T-helper 2 cell treated with Interferon-gamma antibody and Interleukin-4, amounts not matched to agents 5 μg/mL and 100 μg/mL, for 36 hours (primary cell): Measurements from ENCODE around the gene ARID4B.
"Not testable (repeated sequence)": the region's sequence is repeated elsewhere in the genome, so short reads cannot be mapped to it uniquely, and the experiment has no call there.

ENCODE experiments used
- DNase-seq: peaks from one replicate; pipeline ENCODE4 v3.0.0; 2021; ENCODE audit warnings: low spot score
- H3K27ac Mint-ChIP-seq: one replicate; pipeline ENCODE4 v1.8.0; 2021; ENCODE audit warnings: mild to moderate bottlenecking, mixed read lengths
- H3K27me3 Mint-ChIP-seq: one replicate; pipeline ENCODE4 v1.8.0; 2021; ENCODE audit warnings: low read depth, mixed read lengths
- H3K36me3 Mint-ChIP-seq: one replicate; pipeline ENCODE4 v1.8.0; 2021; ENCODE audit warnings: low read depth, mixed read lengths
- H3K4me1 Mint-ChIP-seq: one replicate; pipeline ENCODE4 v1.8.0; 2021; ENCODE audit warnings: low read depth, mixed read lengths
- H3K4me3 Mint-ChIP-seq: one replicate; pipeline ENCODE4 v1.8.0; 2022; ENCODE audit warnings: mild to moderate bottlenecking, moderate library complexity, mixed read lengths
- H3K9me3 Mint-ChIP-seq: one replicate; pipeline ENCODE4 v1.8.0; 2021; ENCODE audit warnings: mixed read lengths

Gene ARID4B

GRCh38 chr1:235327559-235328270 lies at the start of gene ARID4B:
ARID4B (minus strand) TSS chr1:235328179; CDS start chr1:235326919, 1,260 bp downstream.
- no peak for DNase-seq
- Mint-ChIP-seq H3K27me3 (no peaks in the 10 kb centered on the region), H3K4me1 (peaks cover 41% of the 10 kb centered on the region), H3K9me3 (no peaks in the 10 kb centered on the region), H3K4me3 (peak within 1 kb of the TSS; percentile 97), H3K27ac (peak within 1 kb of the TSS; percentile 97), H3K36me3 (peaks cover 33% of the 10 kb centered on the region)

GRCh38 chr1:235375919-235376605 lies 48.1 kb upstream of the ARID4B start:
- no peak for DNase-seq
- no peaks in the 10 kb centered on the region for H3K27me3 Mint-ChIP-seq
- H3K36me3 Mint-ChIP-seq, result peaks cover 14% of the 10 kb centered on the region
- no peak overlapping the region for H3K27ac Mint-ChIP-seq
- H3K9me3 Mint-ChIP-seq, result no peaks in the 10 kb centered on the region
- no peak overlapping the region for H3K4me3 Mint-ChIP-seq
- no peaks in the 10 kb centered on the region for H3K4me1 Mint-ChIP-seq

GRCh38 chr1:235369802-235370201 lies 41.8 kb upstream of the ARID4B start:
- Mint-ChIP-seq H3K36me3 (peaks cover 5% of the 10 kb centered on the region), H3K4me1 (peaks cover 20% of the 10 kb centered on the region), H3K4me3 (peak overlapping the region; percentile 14), H3K27me3 (no peaks in the 10 kb centered on the region), H3K27ac (no peak overlapping the region), H3K9me3 (no peaks in the 10 kb centered on the region)
- no peak for DNase-seq

GRCh38 chr1:235368428-235368827 lies 40.4 kb upstream of the ARID4B start:
- Mint-ChIP-seq H3K4me3 (peak overlapping the region; percentile 99), H3K27me3 (no peaks in the 10 kb centered on the region), H3K36me3 (peaks cover 3% of the 10 kb centered on the region), H3K27ac (no peak overlapping the region), H3K9me3 (no peaks in the 10 kb centered on the region), H3K4me1 (peaks cover 20% of the 10 kb centered on the region)
- DNase-seq, result no peak

DNA sequence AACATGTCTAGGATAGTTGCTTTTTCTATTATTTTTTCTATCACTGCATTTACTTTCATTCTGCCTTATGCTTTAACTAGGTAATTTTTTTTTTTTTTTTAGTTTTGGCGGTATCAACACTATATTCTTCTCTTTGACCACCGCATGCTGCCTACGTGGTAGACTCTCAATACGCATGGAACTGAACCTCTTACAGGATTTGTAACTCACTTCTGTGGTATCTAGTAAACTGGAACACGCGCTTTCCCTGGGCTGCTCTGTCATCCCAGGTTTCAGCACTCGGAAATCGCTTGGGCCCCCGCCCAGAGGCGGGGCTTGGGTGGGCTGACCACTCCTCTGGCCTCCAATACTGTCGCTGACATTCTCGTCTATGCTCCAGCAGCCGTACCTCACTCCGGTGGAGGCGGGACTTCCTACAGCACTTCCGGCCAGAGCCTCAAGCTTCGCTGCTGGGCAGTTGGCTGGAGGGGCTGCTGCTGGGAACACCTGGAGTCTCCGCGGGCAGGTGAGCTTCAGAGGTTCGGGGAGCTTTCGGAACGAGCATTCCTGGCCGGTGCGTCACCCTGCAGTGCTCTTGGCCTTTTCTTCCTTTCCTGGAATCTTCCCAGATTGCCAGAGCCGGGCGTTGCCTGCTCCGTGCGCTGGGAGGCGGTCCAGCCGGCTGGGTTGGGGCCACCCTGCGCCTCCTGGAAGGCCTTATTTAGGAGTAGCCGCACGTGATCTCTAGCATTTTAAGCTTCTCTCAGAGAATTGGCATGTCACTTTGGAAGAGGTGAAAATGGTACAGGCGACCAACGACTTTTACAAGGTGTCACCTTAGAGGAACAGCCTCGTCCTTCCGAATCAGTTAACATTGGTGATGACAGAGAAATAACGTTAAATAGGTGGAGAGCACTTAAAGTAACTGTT lies 39.3 kb upstream of the ARID4B start, which contains the start of gene TBCE:
TBCE (plus strand) TSS at position 428 of the 909 bp plus-strand sequence. CDS start 12,623 bp downstream, outside the sequence.
- Mint-ChIP-seq H3K4me3 (peak within 1 kb of the TSS; percentile 99), H3K27ac (peak within 1 kb of the TSS; percentile 94), H3K9me3 (no peaks in the 10 kb centered on the region), H3K4me1 (peaks cover 20% of the 10 kb centered on the region), H3K36me3 (peaks cover 3% of the 10 kb centered on the region), H3K27me3 (no peaks in the 10 kb centered on the region)
- DNase-seq, result peak; percentile 93

DNA sequence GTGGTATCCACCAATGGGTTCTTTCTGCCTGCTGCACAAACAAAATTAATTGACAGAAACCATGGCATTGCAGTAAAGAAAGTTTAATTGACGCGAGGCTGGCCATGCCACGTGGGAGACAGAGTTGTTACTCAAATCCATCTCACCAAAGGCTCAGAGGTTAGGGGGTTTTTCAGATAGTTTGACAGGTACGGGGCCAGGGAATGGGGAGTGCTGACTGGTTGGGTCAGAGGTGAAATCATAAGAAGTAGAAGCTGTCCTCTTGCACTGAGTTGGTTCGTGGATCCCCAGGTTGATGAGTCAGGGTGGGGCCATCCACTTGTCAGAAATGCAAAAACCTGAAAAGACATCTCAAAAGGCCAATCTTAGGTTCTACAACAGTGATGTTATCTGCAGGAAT lies 38.3 kb upstream of the ARID4B start:
- peak; percentile 34 for DNase-seq
- H3K36me3 Mint-ChIP-seq, result peaks cover 3% of the 10 kb centered on the region
- H3K27me3 Mint-ChIP-seq, result no peaks in the 10 kb centered on the region
- H3K9me3 Mint-ChIP-seq, result no peaks in the 10 kb centered on the region
- H3K4me3 Mint-ChIP-seq, result peak overlapping the region; percentile 99
- H3K27ac Mint-ChIP-seq, result peak overlapping the region; percentile 94
- H3K4me1 Mint-ChIP-seq, result peaks cover 21% of the 10 kb centered on the region

- not testable (repeated sequence) for H3K27me3 Mint-ChIP-seq, H3K4me3 Mint-ChIP-seq, H3K36me3 Mint-ChIP-seq, DNase-seq, H3K9me3 Mint-ChIP-seq, H3K27ac Mint-ChIP-seq
- peaks cover 19% of the 10 kb centered on the region for H3K4me1 Mint-ChIP-seq
Observed at GRCh38 chr1:235364189-235364588, 36.2 kb upstream of the ARID4B start.

- no peak overlapping the region for H3K27ac Mint-ChIP-seq
- H3K4me1 Mint-ChIP-seq, result peaks cover 7% of the 10 kb centered on the region
- H3K36me3 Mint-ChIP-seq, result no peaks in the 10 kb centered on the region
- H3K4me3 Mint-ChIP-seq, result no peak overlapping the region
- no peaks in the 10 kb centered on the region for H3K9me3 Mint-ChIP-seq
- DNase-seq, result no peak
- H3K27me3 Mint-ChIP-seq, result peaks cover 5% of the 10 kb centered on the region
Observed at GRCh38 chr1:235358899-235359298, 30.9 kb upstream of the ARID4B start.

GRCh38 chr1:235357485-235358373 lies 29.8 kb upstream of the ARID4B start:
- H3K4me1 Mint-ChIP-seq, result peaks cover 7% of the 10 kb centered on the region
- peaks cover 5% of the 10 kb centered on the region for H3K27me3 Mint-ChIP-seq
- no peak overlapping the region for H3K4me3 Mint-ChIP-seq
- H3K9me3 Mint-ChIP-seq, result no peaks in the 10 kb centered on the region
- H3K27ac Mint-ChIP-seq, result no peak overlapping the region
- no peak for DNase-seq
- H3K36me3 Mint-ChIP-seq, result no peaks in the 10 kb centered on the region

DNA sequence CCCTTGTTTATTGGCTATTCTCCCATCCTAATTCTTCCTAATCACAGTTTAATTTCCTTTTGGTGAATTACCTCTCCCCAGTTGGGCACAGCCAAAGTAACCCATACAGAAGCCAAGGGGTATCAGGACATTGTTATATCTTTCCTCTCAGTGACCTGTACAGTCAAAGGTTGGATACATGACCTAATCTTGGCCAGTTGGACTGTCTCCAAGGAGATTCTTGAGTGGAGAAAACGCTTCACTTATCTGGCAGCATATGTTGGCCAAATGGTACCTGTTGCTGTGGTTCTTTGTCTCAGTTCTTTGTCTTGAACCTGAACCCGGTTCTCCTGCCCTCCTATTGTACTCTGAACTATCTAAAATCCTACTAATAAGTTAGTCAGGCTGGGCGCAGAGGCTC lies 23.9 kb upstream of the ARID4B start:
- no peaks in the 10 kb centered on the region for H3K4me1 Mint-ChIP-seq

DNA sequence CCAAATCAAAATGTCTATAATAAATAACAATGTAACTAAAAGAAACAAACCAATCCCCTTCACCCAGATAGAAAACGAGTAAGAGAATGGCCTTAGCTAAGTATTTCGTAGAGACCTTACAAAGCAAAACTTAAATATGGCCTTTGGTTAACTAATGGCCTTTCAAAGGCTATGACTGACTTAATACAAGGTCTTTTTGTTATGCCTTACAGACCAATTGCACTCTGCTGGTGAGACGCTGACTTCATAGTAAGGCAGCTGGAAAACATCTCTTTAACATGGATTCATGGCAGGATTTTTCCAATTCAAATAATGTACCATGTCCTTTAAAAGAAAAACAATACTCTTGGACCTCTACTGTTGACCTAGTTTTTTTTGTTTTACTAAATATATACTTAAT lies 23.5 kb upstream of the ARID4B start:
- Mint-ChIP-seq H3K9me3 (no peaks in the 10 kb centered on the region), H3K4me1 (no peaks in the 10 kb centered on the region), H3K27me3 (no peaks in the 10 kb centered on the region), H3K27ac (no peak overlapping the region), H3K4me3 (no peak overlapping the region), H3K36me3 (no peaks in the 10 kb centered on the region)
- no peak for DNase-seq

More for the DNA sequence above, 23.9 kb upstream of the ARID4B start:
- Mint-ChIP-seq H3K36me3 (no peaks in the 10 kb centered on the region), H3K4me3 (no peak overlapping the region), H3K27me3 (peaks cover 2% of the 10 kb centered on the region), H3K9me3 (no peaks in the 10 kb centered on the region), H3K27ac (no peak overlapping the region)
- no peak for DNase-seq

GRCh38 chr1:235343726-235344125 lies 15.7 kb upstream of the ARID4B start:
- H3K36me3 Mint-ChIP-seq, result peaks cover 16% of the 10 kb centered on the region
- peaks cover 1% of the 10 kb centered on the region for H3K4me1 Mint-ChIP-seq
- no peaks in the 10 kb centered on the region for H3K27me3 Mint-ChIP-seq
- DNase-seq, result no peak
- no peaks in the 10 kb centered on the region for H3K9me3 Mint-ChIP-seq
- H3K4me3 Mint-ChIP-seq, result no peak overlapping the region
- no peak overlapping the region for H3K27ac Mint-ChIP-seq

- Mint-ChIP-seq H3K4me1 (peaks cover 1% of the 10 kb centered on the region), H3K4me3 (no peak overlapping the region), H3K27me3 (no peaks in the 10 kb centered on the region), H3K9me3 (no peaks in the 10 kb centered on the region), H3K27ac (no peak overlapping the region), H3K36me3 (peaks cover 19% of the 10 kb centered on the region)
- DNase-seq, result no peak
Observed at GRCh38 chr1:235342471-235342870, 14.5 kb upstream of the ARID4B start.
